ENCODE results near the gene MRPS12.

MRPS12 gene

DNA sequence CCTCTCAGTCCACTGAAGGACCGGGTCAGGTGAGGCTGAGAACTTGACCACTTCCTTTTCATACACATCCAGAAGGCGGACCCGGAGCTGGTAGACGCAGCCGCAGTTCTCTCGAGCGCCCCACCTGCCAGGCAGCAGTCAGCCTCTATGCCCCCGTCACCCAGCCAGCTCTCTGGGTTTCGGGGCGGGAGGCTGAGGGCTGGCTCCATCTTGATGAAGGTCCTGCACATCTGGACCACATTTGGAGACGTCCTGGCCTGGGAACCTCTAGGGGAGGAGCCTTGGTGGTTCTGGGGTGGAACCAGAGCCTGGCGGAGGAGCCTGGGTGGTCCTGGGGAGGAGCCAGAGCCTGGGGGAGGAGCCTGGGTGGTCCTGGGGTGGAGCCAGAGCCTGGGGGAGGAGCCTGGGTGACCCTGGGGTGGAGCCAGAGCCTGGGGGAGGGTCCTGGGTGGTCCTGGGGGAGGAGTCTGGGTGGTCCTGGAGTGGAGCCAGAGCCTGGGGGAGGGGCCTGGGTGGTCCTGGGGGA, 14.3 kb downstream of the MRPS12 start (continued):
- TF ChIP-seq, protein P1, sequence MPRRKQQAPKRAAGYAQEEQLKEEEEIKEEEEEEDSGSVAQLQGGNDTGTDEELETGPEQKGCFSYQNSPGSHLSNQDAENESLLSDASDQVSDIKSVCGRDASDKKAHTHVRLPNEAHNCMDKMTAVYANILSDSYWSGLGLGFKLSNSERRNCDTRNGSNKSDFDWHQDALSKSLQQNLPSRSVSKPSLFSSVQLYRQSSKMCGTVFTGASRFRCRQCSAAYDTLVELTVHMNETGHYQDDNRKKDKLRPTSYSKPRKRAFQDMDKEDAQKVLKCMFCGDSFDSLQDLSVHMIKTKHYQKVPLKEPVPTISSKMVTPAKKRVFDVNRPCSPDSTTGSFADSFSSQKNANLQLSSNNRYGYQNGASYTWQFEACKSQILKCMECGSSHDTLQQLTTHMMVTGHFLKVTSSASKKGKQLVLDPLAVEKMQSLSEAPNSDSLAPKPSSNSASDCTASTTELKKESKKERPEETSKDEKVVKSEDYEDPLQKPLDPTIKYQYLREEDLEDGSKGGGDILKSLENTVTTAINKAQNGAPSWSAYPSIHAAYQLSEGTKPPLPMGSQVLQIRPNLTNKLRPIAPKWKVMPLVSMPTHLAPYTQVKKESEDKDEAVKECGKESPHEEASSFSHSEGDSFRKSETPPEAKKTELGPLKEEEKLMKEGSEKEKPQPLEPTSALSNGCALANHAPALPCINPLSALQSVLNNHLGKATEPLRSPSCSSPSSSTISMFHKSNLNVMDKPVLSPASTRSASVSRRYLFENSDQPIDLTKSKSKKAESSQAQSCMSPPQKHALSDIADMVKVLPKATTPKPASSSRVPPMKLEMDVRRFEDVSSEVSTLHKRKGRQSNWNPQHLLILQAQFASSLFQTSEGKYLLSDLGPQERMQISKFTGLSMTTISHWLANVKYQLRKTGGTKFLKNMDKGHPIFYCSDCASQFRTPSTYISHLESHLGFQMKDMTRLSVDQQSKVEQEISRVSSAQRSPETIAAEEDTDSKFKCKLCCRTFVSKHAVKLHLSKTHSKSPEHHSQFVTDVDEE (CRISPR knock-in tag; IDR thresholded peaks at IDR 0.05): no peak
- no peak for TF ChIP-seq ZFP30 (CRISPR knock-in tag; IDR thresholded peaks at IDR 0.05)

GRCh38 chr19:38945562-38946228, 15.0 kb downstream of the MRPS12 start:
- TF ChIP-seq PPARA (CRISPR knock-in tag; IDR thresholded peaks at IDR 0.05; ENCODE audit: borderline replicate concordance) (no peak), RARB (CRISPR knock-in tag; IDR thresholded peaks at IDR 0.05) (no peak), GLIS3 (CRISPR knock-in tag; IDR thresholded peaks at IDR 0.05) (no peak), TCF4 (CRISPR knock-in tag; IDR thresholded peaks at IDR 0.05; ENCODE audit: borderline replicate concordance) (no peak), ESRRG (CRISPR knock-in tag; IDR thresholded peaks at IDR 0.05) (no peak), ZC3H10 (CRISPR knock-in tag; IDR thresholded peaks at IDR 0.05) (no peak)
- TF ChIP-seq, protein P1 (CRISPR knock-in tag; IDR thresholded peaks at IDR 0.05): no peak
- TF ChIP-seq, protein P2, sequence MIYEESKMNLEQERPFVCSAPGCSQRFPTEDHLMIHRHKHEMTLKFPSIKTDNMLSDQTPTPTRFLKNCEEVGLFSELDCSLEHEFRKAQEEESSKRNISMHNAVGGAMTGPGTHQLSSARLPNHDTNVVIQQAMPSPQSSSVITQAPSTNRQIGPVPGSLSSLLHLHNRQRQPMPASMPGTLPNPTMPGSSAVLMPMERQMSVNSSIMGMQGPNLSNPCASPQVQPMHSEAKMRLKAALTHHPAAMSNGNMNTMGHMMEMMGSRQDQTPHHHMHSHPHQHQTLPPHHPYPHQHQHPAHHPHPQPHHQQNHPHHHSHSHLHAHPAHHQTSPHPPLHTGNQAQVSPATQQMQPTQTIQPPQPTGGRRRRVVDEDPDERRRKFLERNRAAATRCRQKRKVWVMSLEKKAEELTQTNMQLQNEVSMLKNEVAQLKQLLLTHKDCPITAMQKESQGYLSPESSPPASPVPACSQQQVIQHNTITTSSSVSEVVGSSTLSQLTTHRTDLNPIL (CRISPR knock-in tag; IDR thresholded peaks at IDR 0.05; ENCODE audit: low read depth): no peak
- no peak for ATAC-seq

DNA sequence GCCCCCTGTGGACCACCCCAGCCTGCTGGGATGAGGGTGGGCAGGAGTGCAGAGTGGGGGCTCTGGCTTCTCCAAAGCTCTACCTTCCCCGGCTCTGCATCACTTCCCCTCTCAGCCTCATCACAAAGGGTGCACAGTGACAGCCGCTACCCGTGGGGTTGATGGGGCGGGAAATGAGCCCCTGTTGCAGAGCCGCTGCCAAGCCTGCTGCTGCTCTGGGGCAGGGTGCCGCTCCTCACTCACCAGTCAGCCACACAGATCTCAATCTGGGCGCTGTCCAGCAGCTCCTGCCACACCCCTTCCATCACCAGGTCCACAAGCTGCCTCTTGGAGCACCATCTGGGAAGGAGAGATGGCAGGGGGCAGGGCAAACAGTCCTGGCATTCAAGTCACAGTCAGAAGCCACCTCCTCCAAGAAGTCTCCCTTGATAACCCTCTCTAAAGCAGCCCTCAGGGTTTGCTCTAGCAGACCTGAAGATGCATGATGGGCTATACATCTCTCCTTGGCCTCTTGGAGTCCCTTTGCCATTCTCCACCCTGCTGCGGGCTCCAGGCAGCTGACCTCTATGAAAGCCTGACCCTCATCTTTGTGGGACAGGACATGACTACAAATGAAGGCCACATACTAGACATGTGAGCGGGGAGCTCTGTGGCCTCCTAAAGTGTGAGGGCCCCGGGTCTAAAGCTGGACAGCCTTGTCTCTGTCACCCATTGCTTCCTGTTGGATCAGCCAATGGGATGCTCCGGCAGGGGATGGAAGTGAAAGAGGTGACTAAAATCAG, 15.7 kb downstream of the MRPS12 start:
- no peak for ATAC-seq
- TF ChIP-seq, protein P3, sequence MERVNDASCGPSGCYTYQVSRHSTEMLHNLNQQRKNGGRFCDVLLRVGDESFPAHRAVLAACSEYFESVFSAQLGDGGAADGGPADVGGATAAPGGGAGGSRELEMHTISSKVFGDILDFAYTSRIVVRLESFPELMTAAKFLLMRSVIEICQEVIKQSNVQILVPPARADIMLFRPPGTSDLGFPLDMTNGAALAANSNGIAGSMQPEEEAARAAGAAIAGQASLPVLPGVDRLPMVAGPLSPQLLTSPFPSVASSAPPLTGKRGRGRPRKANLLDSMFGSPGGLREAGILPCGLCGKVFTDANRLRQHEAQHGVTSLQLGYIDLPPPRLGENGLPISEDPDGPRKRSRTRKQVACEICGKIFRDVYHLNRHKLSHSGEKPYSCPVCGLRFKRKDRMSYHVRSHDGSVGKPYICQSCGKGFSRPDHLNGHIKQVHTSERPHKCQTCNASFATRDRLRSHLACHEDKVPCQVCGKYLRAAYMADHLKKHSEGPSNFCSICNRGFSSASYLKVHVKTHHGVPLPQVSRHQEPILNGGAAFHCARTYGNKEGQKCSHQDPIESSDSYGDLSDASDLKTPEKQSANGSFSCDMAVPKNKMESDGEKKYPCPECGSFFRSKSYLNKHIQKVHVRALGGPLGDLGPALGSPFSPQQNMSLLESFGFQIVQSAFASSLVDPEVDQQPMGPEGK (CRISPR knock-in tag; IDR thresholded peaks at IDR 0.05; ENCODE audit: borderline replicate concordance): no peak
- TF ChIP-seq, protein P2 (CRISPR knock-in tag; IDR thresholded peaks at IDR 0.05; ENCODE audit: low read depth): no peak
- no peak for TF ChIP-seq OSR1 (CRISPR knock-in tag; IDR thresholded peaks at IDR 0.05)
- no peak for TF ChIP-seq ZNF70 (CRISPR knock-in tag; IDR thresholded peaks at IDR 0.05)
- TF ChIP-seq, protein P1 (CRISPR knock-in tag; IDR thresholded peaks at IDR 0.05): no peak
- no peak for TF ChIP-seq ZNF8 (CRISPR knock-in tag; IDR thresholded peaks at IDR 0.05)
- no peak for TF ChIP-seq ARNTL (CRISPR knock-in tag; IDR thresholded peaks at IDR 0.05; ENCODE audit: borderline replicate concordance, low read depth)
- no peak for TF ChIP-seq ZC3H10 (CRISPR knock-in tag; IDR thresholded peaks at IDR 0.05)
- TF ChIP-seq BACH2 (CRISPR knock-in tag; IDR thresholded peaks at IDR 0.05; ENCODE audit: borderline replicate concordance): no peak
- TF ChIP-seq ZFP30 (CRISPR knock-in tag; IDR thresholded peaks at IDR 0.05): no peak
- TF ChIP-seq ZNF565 (CRISPR knock-in tag; conservative IDR thresholded peaks at IDR 0.05; ENCODE audit: low read depth): no peak
- TF ChIP-seq ESRRG (CRISPR knock-in tag; IDR thresholded peaks at IDR 0.05): no peak
- TF ChIP-seq TCF4 (CRISPR knock-in tag; IDR thresholded peaks at IDR 0.05; ENCODE audit: borderline replicate concordance): no peak
- TF ChIP-seq PPARA (CRISPR knock-in tag; IDR thresholded peaks at IDR 0.05; ENCODE audit: borderline replicate concordance): no peak
- no peak for TF ChIP-seq TOX (CRISPR knock-in tag; IDR thresholded peaks at IDR 0.05; ENCODE audit: borderline replicate concordance)
- TF ChIP-seq, protein P4, sequence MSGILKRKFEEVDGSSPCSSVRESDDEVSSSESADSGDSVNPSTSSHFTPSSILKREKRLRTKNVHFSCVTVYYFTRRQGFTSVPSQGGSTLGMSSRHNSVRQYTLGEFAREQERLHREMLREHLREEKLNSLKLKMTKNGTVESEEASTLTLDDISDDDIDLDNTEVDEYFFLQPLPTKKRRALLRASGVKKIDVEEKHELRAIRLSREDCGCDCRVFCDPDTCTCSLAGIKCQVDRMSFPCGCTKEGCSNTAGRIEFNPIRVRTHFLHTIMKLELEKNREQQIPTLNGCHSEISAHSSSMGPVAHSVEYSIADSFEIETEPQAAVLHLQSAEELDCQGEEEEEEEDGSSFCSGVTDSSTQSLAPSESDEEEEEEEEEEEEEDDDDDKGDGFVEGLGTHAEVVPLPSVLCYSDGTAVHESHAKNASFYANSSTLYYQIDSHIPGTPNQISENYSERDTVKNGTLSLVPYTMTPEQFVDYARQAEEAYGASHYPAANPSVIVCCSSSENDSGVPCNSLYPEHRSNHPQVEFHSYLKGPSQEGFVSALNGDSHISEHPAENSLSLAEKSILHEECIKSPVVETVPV (CRISPR knock-in tag; IDR thresholded peaks at IDR 0.05): no peak

Measured in SK-N-SH treated with all-trans-retinoic acid at 6 μM for 48 hours (cell line).